Hematopoietic multipotent progenitor cell treated with erythropoietin and hydrocortisone succinate and interleukin-3 and kit ligand, for 4 days (in vitro differentiated cells): ENCODE measurements around the gene GABRG2.
"Not testable (repeated sequence)": the region's sequence is repeated elsewhere in the genome, so short reads cannot be mapped to it uniquely, and the experiment has no call there.

Experiments used
- DNase-seq: peaks from one replicate; pipeline ENCODE4 v3.0.0-alpha.2; 2015

GABRG2 gene

DNA sequence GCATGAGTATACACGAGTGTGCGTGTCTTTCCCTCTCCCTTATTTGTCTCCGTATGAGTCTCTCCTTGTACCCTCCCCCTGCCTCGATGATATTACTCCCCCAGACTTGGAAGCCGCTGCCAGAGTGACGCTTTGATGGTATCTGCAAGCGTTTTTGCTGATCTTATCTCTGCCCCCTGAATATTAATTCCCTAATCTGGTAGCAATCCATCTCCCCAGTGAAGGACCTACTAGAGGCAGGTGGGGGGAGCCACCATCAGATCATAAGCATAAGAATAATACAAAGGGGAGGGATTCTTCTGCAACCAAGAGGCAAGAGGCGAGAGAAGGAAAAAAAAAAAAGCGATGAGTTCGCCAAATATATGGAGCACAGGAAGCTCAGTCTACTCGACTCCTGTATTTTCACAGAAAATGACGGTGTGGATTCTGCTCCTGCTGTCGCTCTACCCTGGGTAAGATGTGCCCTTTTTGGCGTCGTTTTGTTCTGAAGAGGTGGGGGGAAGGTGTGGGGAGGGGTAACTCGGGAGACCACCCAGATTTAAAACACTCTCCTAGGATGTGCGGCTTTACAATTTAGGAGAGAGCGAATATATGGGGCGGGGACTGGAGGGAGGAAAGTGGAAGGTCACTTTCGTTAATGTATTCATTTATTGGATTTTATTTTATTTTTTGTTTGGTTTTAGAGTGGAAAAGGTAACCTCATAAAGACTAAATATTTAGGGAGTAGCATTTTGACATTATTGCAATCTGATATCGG is at the start of gene GABRG2:
Gene GABRG2 (plus strand): TSS at position 119 of the 757 bp plus-strand sequence. CDS start 227 bp downstream, at position 346.
- DNase-seq: no peak

- DNase-seq: no peak
These were observed 42.3 kb upstream of the GABRG2 start for GRCh38 chr5:162025312-162025711.

- DNase-seq: no peak
These were observed 40.8 kb upstream of the GABRG2 start for GRCh38 chr5:162026803-162027202.

- no peak for DNase-seq
These were observed 30.1 kb upstream of the GABRG2 start for GRCh38 chr5:162037431-162037830.

DNA sequence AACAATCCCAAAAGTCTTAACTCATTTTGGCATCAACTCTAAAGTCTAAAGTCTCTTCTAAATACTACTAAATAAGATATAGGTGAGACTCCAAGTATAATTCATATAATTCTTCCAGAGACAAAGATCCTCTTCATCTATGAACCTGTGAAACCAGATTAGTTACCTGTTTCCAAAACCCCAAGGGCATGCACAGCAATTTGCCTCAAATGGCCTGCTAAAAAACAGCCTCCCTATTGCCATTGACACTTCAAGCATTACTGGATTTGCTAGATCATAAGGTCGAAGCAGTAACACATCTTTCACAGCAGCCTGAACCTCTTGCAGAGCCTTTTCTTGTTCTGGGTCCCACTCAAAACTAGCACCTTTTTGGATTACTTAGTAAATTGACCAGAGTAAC is 20.3 kb upstream of the GABRG2 start:
- no peak for DNase-seq

DNA sequence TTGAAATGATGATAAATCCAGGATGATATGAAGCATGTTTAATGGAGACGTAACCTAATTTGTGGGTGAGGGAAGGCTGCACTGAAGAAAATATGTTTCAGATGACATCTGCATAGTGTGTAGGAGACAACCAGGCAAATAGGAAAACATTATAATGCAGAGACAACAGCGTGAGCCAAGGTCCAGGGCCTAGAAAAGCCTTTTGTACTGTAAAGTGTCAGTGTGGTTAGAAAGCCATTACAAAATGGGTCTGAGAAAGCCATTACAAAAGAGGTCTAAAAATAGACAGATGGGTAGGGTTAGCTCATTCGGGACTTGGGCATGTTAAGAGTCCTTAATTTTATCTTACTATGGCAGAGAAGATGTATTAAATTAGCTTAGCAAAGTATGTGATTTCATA is 14.9 kb upstream of the GABRG2 start:
- DNase-seq: no peak

DNA sequence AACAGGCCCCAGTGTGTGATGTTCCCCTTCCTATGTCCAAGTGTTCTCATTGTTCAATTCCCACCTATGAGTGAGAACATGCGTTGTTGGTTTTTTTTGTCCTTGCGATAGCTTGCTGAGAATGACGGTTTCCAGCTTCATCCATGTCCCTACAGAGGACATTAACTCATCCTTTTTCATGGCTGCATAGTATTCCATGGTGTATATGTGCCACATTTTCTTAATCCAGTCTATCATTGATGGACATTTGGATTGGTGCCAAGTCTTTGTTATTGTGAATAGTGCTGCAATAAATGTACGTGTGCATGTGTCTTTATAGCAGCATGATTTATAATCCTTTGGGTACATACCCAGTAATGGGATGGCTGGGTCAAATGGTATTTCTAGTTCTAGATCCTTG is 12.5 kb upstream of the GABRG2 start:
- DNase-seq: not testable (repeated sequence)

DNA sequence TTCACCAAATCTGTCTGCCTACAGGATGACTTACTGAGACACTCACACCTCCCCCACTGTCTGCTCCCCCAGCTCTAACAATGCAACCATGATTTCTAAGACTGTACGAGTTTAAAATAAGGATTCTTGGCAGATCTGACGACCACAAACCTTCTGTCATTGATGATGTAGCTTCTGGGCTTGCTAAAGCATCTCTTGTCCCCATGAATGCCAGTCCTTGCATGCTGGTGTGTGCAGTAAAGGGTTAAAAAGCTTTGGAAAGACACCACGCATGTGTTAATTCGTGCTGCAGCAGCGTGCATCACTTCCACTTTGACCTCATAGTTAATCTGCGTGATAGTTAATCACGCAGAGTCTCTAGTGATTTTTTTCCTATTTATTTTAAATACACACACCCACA is 411 bp upstream of the GABRG2 start:
- DNase-seq: no peak

DNA sequence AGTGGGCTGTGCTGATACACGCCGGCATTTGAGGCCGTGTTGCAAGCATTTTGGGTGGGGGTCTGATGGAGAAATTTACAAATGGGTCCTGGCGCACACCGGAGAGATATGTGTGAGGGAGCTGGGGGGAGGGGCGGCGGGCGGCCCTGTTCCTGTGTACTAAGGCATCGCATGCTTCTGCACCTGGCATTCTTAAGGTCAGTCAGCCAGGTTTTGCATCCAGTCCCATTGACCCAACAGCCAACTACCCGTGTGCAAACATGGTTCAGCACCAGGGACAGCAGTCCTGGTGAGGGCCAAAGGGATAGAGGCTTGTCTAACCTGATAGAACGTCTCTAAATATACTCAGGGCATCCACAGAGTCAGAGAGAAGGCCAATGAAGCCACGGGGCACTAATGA is 839 bp downstream of the GABRG2 start:
- DNase-seq: peak; percentile 74

GRCh38 chr5:162068936-162069335 is 1.4 kb downstream of the GABRG2 start:
- no peak for DNase-seq

DNA sequence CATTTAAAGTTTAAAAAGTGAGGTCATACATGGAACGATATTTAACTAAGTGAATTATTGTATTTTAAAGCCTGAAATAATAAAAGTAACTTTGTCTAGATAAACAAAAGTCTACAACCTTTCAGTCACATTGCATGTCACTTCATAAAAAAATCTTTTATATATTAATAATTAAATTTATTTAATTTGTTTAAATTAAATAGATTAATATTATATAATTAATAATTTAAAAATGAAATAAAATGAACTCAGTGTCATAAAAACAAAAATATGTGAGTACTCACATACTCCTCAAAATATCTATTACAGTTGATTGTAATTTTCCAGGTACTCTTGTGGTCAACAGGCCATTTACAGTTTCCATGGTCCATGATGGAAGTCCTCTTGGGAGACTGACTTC is 11.2 kb downstream of the GABRG2 start:
- DNase-seq: no peak

- DNase-seq: peak; percentile 21
These were observed 23.8 kb downstream of the GABRG2 start for GRCh38 chr5:162091336-162091735.

DNA sequence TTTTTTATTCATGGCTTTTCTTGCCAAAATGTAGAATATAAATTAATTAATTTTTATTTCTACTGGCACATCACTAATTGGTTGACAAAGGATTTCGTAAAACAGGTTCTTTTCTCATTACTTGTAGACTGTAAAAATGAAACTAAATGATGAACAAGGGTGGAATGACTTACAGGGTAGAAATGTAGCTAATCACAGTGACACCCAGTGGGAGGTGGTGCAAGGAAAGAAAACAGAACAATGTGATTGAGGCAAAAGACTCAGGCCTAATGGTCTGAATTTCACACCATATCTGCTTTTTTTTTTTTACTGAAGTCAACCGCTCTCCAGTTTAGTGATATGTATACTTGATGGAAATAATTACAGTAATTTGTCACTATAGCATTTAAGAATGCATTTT is 28.9 kb downstream of the GABRG2 start:
- peak; percentile 10 for DNase-seq

- DNase-seq: no peak
These were observed 40.0 kb downstream of the GABRG2 start for GRCh38 chr5:162107591-162107990.

GRCh38 chr5:162119801-162120200 is 52.2 kb downstream of the GABRG2 start:
- no peak for DNase-seq

DNA sequence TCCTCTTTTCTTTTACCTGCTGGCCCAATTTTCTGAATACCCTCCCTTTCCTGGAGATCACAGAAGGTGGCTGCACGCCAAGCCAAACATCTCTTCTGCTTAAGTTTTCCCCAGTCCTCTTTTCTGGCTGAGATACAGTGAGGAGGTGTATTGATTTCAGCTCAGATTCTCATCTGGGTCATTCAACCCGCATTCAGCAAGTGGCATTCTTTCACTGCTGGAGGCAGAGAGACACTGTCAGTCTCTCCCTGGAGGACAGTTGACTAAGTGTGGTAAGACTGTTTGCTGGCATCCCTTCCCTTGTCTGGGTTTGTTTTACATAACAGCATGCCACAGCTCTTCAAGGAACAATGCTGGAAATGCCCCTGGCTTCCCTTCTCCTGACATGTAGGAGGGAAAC is 60.5 kb downstream of the GABRG2 start:
- DNase-seq: no peak

DNA sequence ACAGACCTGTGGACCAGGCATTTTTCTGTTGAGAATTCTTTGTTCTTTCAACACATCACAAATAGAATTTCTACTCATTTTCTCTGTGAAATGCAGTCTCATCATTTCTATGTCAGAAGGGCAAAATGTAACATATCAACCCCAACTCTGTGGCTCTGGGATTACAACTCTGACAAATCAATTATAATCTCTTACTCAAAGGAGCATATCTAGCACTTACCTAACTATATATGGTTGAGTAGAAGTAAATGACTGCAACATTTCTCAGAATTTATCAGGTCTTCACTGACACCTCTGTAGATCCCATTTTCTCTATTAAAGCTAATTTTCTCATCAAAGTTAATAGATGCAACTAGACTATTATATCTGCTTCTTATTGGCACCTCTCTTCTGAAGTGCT is 64.8 kb downstream of the GABRG2 start:
- DNase-seq: no peak

GRCh38 chr5:162139190-162139589 is 71.6 kb downstream of the GABRG2 start:
- DNase-seq: no peak

DNA sequence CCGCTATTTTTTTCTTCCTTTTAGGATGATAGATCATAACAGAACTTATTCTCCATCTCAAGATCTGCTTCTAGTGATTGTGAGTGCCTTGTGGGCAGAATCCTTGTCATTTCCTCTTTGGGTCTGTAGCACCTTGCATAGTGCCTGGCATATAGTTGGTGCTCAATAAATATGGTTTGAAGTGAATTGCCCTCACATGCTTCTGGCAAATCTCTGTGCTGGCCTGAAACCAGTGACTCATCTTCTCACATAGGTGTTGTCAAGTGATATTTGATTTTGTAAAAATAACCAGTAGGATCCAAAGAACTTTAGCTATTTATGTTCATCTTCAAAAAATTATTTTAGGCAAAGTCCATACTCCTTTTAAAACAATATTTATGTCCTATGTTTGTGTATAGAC is 86.7 kb downstream of the GABRG2 start:
- DNase-seq: no peak

DNA sequence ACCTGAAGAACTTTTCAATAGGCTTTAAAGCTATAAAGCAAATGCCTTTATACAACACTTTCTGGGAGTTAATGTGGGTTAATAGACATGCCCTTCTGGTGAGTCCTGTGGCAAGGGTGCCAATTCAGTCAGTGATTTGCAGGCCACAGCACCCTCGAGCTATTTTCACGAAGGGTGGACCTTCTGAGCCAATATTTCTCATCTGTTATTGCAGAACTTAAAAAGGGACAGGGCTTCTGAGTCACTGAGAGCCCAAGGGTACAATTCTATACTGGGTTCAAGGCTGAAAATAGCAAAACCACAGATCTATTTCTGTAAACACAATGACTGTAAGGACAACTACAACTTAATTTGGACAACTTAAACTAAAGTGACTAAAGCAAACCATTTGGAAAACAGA is 92.8 kb downstream of the GABRG2 start:
- DNase-seq: no peak

- DNase-seq: no peak
These were observed 96.1 kb downstream of the GABRG2 start for GRCh38 chr5:162163663-162164062.

- DNase-seq: peak; percentile 5
These were observed 106.9 kb downstream of the GABRG2 start for GRCh38 chr5:162174358-162174974.

DNA sequence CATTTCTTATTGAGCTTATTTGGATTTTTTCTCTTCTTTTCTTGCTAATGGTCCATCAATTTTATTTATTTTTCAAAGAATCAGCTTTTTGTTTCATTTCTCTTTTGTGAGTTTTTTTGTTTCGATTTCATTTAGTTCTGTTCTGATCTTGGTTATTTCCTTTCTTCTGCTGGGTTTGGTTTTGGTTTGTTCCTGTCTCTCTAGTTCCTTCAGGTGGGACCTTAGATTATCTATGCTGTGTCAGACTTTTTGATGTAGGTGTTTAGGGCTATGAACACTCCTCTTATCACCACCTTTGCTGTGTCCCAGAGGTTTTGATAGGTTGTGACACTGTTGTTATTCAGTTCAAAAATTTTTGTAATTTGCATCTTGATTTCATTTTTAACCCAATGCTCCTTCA is 119.8 kb downstream of the GABRG2 start:
- DNase-seq: no peak

DNA sequence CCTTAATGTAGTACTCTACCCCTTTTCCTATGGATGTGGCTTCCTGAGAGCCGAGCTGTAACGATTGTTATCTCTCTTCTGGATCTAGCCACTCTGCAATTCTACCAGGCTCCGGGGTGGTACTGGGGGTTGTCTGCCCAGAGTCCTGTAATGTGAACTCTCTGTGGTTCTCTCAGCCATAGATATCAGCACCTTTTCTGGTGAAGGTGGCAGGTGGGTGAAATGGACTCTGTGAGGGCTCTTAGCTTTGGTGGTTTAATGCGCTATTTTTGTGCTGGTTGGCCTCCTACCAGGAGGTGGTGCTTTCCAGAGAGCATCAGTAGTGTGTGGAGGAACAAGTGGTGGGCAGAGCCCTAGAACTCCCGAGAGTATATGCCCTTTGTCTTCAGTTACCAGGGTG is 122.1 kb downstream of the GABRG2 start:
- no peak for DNase-seq

DNA sequence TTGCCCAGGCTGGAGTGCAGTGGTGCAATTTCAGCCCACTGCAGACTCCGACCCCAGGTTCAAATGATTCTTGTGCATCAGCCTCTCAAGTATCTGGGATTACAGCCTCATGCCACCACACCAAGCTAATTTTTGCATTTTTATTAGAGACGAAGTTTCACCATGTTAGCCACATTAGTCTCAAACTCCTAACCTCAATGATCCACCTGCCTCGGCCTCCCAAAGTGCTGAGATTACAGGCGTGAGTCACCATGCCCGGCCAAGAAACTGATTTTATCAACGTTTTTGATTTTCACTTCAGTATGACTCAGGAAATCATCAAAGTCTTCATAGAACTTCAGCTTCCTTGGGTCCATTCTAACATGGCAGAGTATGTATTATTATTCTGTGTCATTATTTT is 125.4 kb downstream of the GABRG2 start:
- DNase-seq: no peak
